ENCODE results near the gene ELOF1.

- no peak for TF ChIP-seq RAD21 (IDR thresholded peaks at IDR 0.05; ENCODE audit: low read depth)
- no peak for TF ChIP-seq TEAD4 (IDR thresholded peaks at IDR 0.05)
- no peak for TF ChIP-seq TCF12 (IDR thresholded peaks at IDR 0.05; ENCODE audit: low read depth)
- no peak for TF ChIP-seq TAF1 (IDR thresholded peaks at IDR 0.05; ENCODE audit: low read depth)
- no peak for TF ChIP-seq USF1 (IDR thresholded peaks at IDR 0.05)
- TF ChIP-seq YY1 (IDR thresholded peaks at IDR 0.05; ENCODE audit: low read depth) = no peak
- no peak; the same call in 1 of the 2 replicates for TF ChIP-seq CREB1 (IDR thresholded peaks at IDR 0.05; ENCODE audit: low read depth)
- TF ChIP-seq REST (IDR thresholded peaks at IDR 0.05; ENCODE audit: low read depth) = no peak
- TF ChIP-seq NFIC (IDR thresholded peaks at IDR 0.05) = no peak
- TF ChIP-seq EP300 (IDR thresholded peaks at IDR 0.05; ENCODE audit: borderline replicate concordance) = no peak
- no peak for TF ChIP-seq MAX (IDR thresholded peaks at IDR 0.05)
- TF ChIP-seq CEBPB (IDR thresholded peaks at IDR 0.05) = no peak
- TF ChIP-seq EGR1 (IDR thresholded peaks at IDR 0.05) = no peak
- no peak for TF ChIP-seq ZBTB7A (IDR thresholded peaks at IDR 0.05; ENCODE audit: low read depth)
Measured at GRCh38 chr19:11504502-11505031, 54.5 kb downstream of the ELOF1 start.

Measured in Ishikawa (cell line).